Heart left ventricle (tissue), 16 donors: ENCODE data around the gene PTPRO. TPM values are rescaled to one million over a fixed set of nuclear protein-coding genes. Genes with fewer than 3 reads are reported as not detected.

ENCODE experiments used
- ATAC-seq, 4 donors: fragments of 200-7000 bp; cut with Tn5 transposase; one replicate each; pipeline ENCODE4 v1.9.1; 2020 to 2022; ENCODE audit warnings: moderate library complexity in 4 of 4, mild to moderate bottlenecking in 3 of 4, moderate number of reproducible peaks in 1 of 4
- DNase-seq, 5 donors: peaks; one replicate each; pipeline ENCODE4 v3.0.0-alpha.2; 2020
- H3K27ac ChIP-seq, 12 donors: fragments of 200-600 bp; sonication (generic) in 4 of 12; one replicate each; pipeline versions ENCODE4 v1.5.0 to v1.8.0; 2016 to 2022; ENCODE audit warnings: mild to moderate bottlenecking in 2 of 12
- H3K27me3 ChIP-seq, 9 donors: fragments of 200-600 bp; sonication (generic) in 2 of 9; one replicate each; pipeline versions ENCODE4 v1.5.1 to v1.8.0; 2016 to 2022; ENCODE audit warnings: mild to moderate bottlenecking in 3 of 9
- H3K36me3 ChIP-seq, 9 donors: fragments of 200-600 bp; sonication (generic) in 2 of 9; one replicate each; pipeline versions ENCODE4 v1.5.0 to v1.8.0; 2018 to 2022; ENCODE audit warnings: mild to moderate bottlenecking in 2 of 9
- H3K4me1 ChIP-seq, 12 donors: fragments of 200-600 bp; sonication (generic) in 4 of 12; one replicate each; pipeline versions ENCODE4 v1.5.0 to v1.8.0; 2016 to 2022; ENCODE audit warnings: mild to moderate bottlenecking in 3 of 12
- H3K4me3 ChIP-seq, 12 donors: fragments of 200-600 bp; sonication (generic) in 4 of 12; one replicate each; pipeline versions ENCODE4 v1.5.0 to v1.8.0; 2017 to 2022; ENCODE audit warnings: mild to moderate bottlenecking in 9 of 12, moderate library complexity in 4 of 12
- H3K9me3 ChIP-seq, 12 donors: fragments of 200-600 bp; sonication (generic) in 4 of 12; one replicate each; pipeline versions ENCODE4 v1.5.0 to v1.8.0; 2016 to 2022; ENCODE audit warnings: mild to moderate bottlenecking in 1 of 12
- POLR2A ChIP-seq, 2 donors: fragments of 450-650 bp; IDR thresholded peaks; one replicate each; pipeline ENCODE4 v1.6.1; 2017; ENCODE audit warnings: antibody characterized with exemption in 2 of 2, mild to moderate bottlenecking in 2 of 2, moderate library complexity in 2 of 2
- WGBS, 4 donors: extraction: QIAGEN DNeasy Blood & Tissue Kit in 2 of 4; methylation state at CpG; one replicate each; pipeline versions ENCODE4 v1.1.5 to v1.1.7; 2013 to 2018; 5-methylcytosine and 5-hydroxymethylcytosine counted together
- intact Hi-C, 10 donors: fragments of 100-400 bp; cut with DNase I; formaldehyde crosslinking; loops; one replicate each; pipeline versions ENCODE4 v1.11.1 to v1.14.2; 2022
- polyA plus RNA-seq, 2 donors: library from polyadenylated mRNA; stranded (reverse); fragments of 200-250 nt; gene quantifications; one replicate each; pipeline ENCODE4 v1.2.3, GENCODE V29; 2013
- total RNA-seq, 9 donors: library from RNA; depleted of rRNA in 2 of 9; stranded (reverse); fragments of >200 nt in 2 of 9; fragmentation: NEBNext Ultra II Directional in 3 of 9; extraction: Animal tissue kit (Norgen Biotek cat#: 25700) in 3 of 9; gene quantifications; one replicate each; pipeline versions ENCODE4 v1.1.0 to v1.2.4, GENCODE V29; 2016 to 2023
- TF ChIP-seq, protein P1 (sequence below), 12 donors: fragments of 200-600 bp; sonication (generic) in 4 of 12; IDR thresholded peaks; one replicate each; pipeline versions ENCODE4 v1.5.0 to v1.8.0; 2018 to 2022; ENCODE audit warnings: antibody characterized with exemption in 12 of 12, mild to moderate bottlenecking in 5 of 12
- donor health status: ischemic (EF 13 %, LVEDD 7.1; RV severe dilation, severe dysfunction).
- donor health status: healthy with polysubstance abuse.
- donor health status: DM: no; HTN: yes; CAD: no.
- donor health status: DM: no; HTN: no; CAD: no.
- donor health status: ischemic (EF 25% LVEDD 6.9; RV normal size, moderate dysfunction).
- donor health status: ischemic (EF 25% LVEDD 5.7; RV mildly dilated, moderate dysfunction).
- donor health status: healthy.
- donor health status: DM: yes; HTN: yes; CAD: no.
- donor health status: ischemic (EF 35%, LVEDD 5.7; RV mildly dilated, moderate dysfunction).
- donor health status: nonischemic (EF 11% LVEDD 7.7; RV severe dilation, severe dysfunction).
- donor health status: DM: yes; HTN: yes; CAD: no.
- donor health status: PGD.
- donor health status: ischemic (EF 29% LVEDD 5.4; RV normal size, mild dysfunction).
- donor health status: nonischemic (EF 23%, LVEDD 6.1; RV moderate dilation, normal function).

PTPRO gene
- total and polyA plus RNA-seq, 11 donors, result 0.20 to 9.3 (median 0.57) TPM

DNA sequence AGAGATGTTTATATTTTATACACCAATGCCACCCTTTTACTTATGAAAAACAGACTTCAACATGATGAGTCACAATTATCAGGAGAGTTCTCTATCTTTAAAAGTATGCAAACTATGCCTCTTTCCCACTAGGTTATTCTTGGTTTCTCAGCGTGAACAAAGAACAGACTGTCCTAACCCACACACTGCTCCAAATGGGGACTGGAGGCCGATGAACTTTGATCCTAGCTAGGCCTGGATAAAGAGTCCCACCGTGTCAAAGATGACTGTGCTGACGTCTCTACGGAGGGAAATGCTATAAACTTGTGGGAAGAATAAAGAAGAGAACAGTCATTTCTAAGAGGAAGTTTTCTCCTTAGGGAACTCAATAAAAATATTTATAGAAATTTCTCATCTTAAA, 306.8 kb downstream of the PTPRO start:
- ATAC-seq (peak; percentile 91 to 98 (median 98)), DNase-seq (peak in 4 of 5 donors; percentile 72 to 81 (median 76))
- 3 to 13% (median 12%) methylated on average over 5 of the region's 5 CpGs for WGBS, 4 donors
- Histone ChIP-seq H3K27me3 (no peaks in the 10 kb centered on the region), H3K4me3 (no peak overlapping the region), H3K36me3 (peaks cover 0 to 15% (median 8%) of the 10 kb centered on the region in 9 donors), H3K4me1 (peaks cover 0 to 57% (median 28%) of the 10 kb centered on the region in 12 donors), H3K9me3 (no peaks in the 10 kb centered on the region), H3K27ac (peak overlapping the region; percentile 75 to 90 (median 82))
- no peak for TF ChIP-seq POLR2A (IDR thresholded peaks at IDR 0.05)
- TF ChIP-seq, protein P1, sequence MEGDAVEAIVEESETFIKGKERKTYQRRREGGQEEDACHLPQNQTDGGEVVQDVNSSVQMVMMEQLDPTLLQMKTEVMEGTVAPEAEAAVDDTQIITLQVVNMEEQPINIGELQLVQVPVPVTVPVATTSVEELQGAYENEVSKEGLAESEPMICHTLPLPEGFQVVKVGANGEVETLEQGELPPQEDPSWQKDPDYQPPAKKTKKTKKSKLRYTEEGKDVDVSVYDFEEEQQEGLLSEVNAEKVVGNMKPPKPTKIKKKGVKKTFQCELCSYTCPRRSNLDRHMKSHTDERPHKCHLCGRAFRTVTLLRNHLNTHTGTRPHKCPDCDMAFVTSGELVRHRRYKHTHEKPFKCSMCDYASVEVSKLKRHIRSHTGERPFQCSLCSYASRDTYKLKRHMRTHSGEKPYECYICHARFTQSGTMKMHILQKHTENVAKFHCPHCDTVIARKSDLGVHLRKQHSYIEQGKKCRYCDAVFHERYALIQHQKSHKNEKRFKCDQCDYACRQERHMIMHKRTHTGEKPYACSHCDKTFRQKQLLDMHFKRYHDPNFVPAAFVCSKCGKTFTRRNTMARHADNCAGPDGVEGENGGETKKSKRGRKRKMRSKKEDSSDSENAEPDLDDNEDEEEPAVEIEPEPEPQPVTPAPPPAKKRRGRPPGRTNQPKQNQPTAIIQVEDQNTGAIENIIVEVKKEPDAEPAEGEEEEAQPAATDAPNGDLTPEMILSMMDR (IDR thresholded peaks at IDR 0.05), result no peak
- intact Hi-C loops, result loop anchor here in 3 of 10 donors (2.0 to 5.0 kb wide), 2 partner anchors 37 to 38 kb away; no protein-coding TSS in a partner anchor

DNA sequence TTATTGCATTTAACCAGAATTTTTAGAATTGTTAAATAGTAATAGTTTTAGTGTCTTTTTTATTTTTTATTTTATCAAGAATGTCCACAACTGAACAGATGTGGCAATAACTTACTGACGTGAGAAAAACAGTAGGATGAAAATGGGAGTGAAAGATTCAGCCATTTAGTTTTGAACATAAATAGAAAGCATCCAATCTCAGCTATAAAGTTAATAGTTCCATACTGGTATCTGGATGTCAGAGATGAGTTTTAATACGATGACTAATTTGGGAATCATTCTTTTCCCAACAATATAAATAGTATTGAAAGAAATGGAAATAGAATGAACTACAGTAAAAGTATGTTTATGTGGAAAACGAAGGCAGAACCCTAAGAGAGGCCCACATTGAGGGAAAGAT, 307.5 kb downstream of the PTPRO start:
- DNase-seq, result no peak
- intact Hi-C loops, result loop anchor here in 3 of 10 donors (2.0 to 10.0 kb wide), 4 partner anchors 37 to 158 kb away; partner anchors contain the start of gene EPS8 (in 2 of the 3)
- no peak for ATAC-seq
- H3K36me3 ChIP-seq, result peaks cover 0 to 13% (median 8%) of the 10 kb centered on the region in 9 donors
- no peak for TF ChIP-seq POLR2A (IDR thresholded peaks at IDR 0.05)
- TF ChIP-seq, protein P1 (IDR thresholded peaks at IDR 0.05), result no peak
- H3K27me3 ChIP-seq, result no peaks in the 10 kb centered on the region
- 67 to 76% (median 72%) methylated on average over 3 of the region's 3 CpGs for WGBS, 4 donors
- no peak overlapping the region for H3K4me3 ChIP-seq
- H3K4me1 ChIP-seq, result peaks cover 0 to 60% (median 28%) of the 10 kb centered on the region in 12 donors
- peak overlapping the region; percentile 34 to 90 (median 82) for H3K27ac ChIP-seq
- no peaks in the 10 kb centered on the region for H3K9me3 ChIP-seq

DNA sequence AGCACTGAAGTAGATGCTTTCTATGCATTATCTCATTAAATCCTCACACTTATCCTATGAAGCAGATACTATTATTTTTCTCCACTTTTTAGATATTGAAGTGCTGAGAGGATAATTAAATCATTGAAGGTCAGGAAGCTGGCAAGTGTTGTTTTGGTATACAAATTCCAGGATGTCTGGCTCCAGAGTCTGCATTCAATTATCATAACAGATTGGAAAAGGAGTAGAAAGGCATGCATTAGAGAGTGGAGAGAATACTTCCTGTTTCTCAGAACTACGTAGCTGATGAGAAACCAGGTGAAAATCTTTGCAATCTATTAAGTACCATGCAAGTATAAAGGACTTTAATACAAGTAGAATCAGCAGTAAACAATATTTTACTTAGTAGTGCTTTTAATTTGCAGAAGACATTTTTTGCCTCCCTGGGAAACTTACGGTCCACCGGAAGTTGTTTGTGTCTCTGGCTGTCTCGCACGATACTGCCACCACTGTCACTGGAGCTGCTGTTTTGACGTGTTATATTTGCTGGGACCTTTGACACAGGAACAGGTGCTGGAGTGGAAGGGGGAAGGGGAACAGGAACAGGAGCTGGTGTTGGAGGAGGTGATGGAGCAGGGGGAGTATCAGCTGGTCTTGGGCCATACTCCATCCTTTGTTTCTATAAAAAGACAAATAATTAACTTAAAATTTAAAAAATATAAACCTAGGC, 308.9 kb downstream of the PTPRO start:
- Histone ChIP-seq H3K9me3 (no peaks in the 10 kb centered on the region), H3K4me1 (peaks cover 0 to 65% (median 29%) of the 10 kb centered on the region in 12 donors), H3K27ac (peak overlapping the region; percentile 34 to 90 (median 82)), H3K27me3 (no peaks in the 10 kb centered on the region), H3K36me3 (peaks cover 0 to 13% (median 8%) of the 10 kb centered on the region in 9 donors), H3K4me3 (no peak overlapping the region)
- ATAC-seq, result no peak
- DNase-seq, result no peak
- intact Hi-C loops, result loop anchor here in 2 of 10 donors (5.0 to 10.0 kb wide), 2 partner anchors 154 to 156 kb away; partner anchors contain the start of gene EPS8 (in 2 of the 2)
- 48 to 76% (median 66%) methylated on average over 6 of the region's 6 CpGs for WGBS, 4 donors
- TF ChIP-seq, protein P1 (IDR thresholded peaks at IDR 0.05), result no peak
- no peak for TF ChIP-seq POLR2A (IDR thresholded peaks at IDR 0.05)

DNA sequence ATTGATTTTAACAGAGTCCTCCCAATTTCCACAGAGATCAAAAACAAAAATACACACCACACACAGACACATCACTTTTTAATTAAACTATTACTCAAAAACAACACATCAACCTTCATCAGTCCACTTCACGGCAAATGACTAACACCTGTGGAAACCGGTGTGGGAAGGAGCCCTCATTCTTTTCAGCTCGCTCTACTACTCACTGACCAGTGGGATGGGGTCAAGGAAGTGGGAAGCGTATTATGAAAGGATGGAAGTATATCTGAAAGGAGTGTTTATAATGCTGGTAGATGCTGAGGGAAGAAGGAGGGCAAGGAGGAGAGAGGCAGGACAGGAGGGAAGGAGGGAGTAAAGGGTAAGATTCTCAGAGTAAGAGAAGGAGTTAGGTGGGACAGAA, 310.4 kb downstream of the PTPRO start:
- no peak for DNase-seq
- no peak for ATAC-seq
- Histone ChIP-seq H3K27ac (peak overlapping the region in 5 of 12 donors; percentile 13 to 77 (median 59)), H3K27me3 (no peaks in the 10 kb centered on the region), H3K4me3 (no peak overlapping the region), H3K36me3 (peaks cover 0 to 19% (median 8%) of the 10 kb centered on the region in 9 donors), H3K4me1 (peaks cover 0 to 69% (median 28%) of the 10 kb centered on the region in 12 donors), H3K9me3 (no peaks in the 10 kb centered on the region)
- WGBS, 4 donors, result 93 to 94% (median 94%) methylated on average over 4 of the region's 4 CpGs
- TF ChIP-seq, protein P1 (IDR thresholded peaks at IDR 0.05), result no peak
- TF ChIP-seq POLR2A (IDR thresholded peaks at IDR 0.05), result no peak
- intact Hi-C loops, result loop anchor here in 2 of 10 donors (5.0 to 10.0 kb wide), 2 partner anchors 152 to 155 kb away; partner anchors contain the start of gene EPS8 (in 2 of the 2)
